Right forelimb (tissue), 1 donor: ENCODE measurements around the gene MMD2.
A peak's percentile ranks its signal among the peaks of the same experiment; 100 is the strongest.

ENCODE experiments used
- DNase-seq: peaks from one replicate; pipeline ENCODE4 v3.0.0-alpha.2; 2018

Gene MMD2

DNA sequence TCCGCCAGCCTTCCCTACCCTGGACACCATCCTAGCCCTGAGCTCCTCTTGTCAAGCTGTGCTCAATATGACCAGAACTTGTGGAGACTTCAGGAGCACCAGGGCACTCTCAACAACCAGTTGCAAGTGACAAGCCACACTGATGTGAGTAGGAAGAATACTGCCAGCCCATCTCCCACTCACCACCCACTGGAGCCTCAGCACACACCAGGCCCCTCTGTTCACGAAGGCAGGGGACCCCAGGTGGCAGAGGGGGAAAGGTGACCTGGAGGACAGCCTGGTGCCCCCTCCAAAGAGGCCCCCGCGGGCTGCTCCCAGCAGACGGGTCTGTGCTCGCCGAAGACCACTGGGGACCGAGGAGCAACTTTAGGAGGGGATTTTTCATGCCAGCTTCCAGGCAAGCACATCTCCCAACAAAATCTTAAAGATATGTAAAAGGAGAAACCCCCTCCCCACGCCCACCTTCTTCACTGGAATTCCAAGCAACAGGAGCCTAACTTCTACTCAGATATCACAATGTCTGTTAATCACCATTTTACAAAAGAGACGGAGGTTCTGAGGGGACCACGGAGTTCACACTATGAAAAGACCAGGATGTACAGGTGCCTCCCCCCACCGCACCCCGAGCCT is 1.0 kb downstream of the MMD2 start:
- no peak for DNase-seq

DNA sequence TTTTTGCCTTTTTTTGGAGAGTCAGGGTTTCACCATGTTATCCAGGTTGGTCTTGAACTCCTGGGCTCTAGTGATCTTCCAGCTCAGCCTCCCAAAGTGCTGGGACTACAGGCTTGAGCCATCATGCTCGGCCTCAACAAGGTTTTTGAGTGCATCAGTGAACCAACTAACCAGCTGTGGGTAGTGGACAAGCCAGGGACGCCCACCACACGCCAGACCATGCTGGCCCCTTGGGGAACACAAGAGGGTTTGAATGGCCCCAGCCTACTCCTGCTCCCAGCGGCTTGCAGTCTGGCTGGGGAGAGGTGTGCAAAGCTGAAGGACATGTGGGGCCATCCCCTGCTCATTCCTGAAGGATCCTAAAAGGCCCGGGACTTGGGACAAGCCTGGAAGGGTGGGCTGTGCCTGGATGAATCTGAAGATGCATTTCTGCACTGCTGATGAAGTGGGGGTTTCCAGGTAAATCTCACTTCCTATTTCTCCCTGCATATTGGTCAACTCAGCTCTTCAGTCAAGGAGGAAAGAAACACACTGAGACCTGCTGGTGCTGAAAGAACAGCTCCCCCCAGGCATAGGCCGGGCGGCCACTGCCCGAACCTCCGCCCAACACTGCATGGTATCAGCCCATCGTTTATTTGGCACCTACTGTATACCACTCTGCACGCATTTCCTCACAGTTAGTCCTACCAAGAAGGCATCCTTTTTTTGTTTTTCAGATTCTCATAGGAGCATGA is 6.9 kb downstream of the MMD2 start:
- no peak for DNase-seq

DNA sequence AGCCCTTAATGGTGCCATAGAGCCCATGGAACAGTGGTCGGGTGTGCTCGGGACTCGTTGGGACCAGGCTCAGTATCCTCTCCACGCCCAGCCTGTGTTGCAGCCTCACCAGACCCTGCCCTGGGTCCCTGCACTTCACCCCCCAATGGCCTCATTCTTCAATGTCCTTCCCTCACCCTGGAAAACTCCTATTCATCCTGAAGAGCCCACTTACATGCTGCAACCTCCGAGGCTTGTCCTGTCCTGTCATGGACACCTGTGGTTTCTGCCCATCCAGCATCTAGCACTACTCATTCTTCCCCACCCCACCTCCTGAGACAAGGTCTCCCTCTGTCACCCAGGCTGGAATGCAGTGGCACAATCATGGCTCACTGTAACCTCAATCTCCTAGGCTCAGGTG is 7.7 kb downstream of the MMD2 start:
- DNase-seq = no peak

DNA sequence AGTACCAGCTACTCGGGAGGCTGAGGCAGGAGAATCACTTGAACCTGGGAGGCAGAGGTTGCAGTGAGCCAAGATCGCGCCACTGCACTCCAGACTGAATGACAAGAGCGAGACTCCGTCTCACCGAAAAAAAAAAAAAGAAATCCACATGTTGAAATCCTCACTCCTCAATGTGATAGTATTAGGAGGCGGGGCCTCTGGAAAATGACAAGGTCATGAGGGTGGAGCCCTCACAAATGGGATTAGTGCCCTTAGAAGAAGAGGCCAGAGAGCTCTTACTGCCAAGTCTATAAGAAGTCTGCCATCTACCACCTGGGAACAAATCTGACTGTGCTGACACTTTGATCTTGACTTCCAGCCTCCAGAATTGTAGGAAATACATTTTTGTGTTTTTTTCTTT is 10.6 kb downstream of the MMD2 start:
- DNase-seq = no peak

DNA sequence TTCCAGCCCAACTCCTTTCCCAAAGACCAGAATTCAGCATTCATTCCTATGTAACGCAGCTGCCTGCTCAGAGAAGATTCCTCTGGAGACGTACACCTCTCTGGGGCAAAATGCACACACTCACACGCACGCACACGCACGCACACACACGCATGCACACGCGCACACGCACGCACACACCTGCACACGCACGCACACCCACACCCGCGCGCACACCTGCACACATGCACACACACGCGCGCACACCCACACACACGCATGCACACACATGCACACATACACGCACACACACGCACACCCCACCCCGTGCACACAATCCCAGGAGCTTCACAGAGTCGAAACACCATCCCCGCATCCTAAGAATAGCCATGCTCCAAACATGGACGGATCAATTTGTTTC is 13.0 kb downstream of the MMD2 start:
- no peak for DNase-seq

DNA sequence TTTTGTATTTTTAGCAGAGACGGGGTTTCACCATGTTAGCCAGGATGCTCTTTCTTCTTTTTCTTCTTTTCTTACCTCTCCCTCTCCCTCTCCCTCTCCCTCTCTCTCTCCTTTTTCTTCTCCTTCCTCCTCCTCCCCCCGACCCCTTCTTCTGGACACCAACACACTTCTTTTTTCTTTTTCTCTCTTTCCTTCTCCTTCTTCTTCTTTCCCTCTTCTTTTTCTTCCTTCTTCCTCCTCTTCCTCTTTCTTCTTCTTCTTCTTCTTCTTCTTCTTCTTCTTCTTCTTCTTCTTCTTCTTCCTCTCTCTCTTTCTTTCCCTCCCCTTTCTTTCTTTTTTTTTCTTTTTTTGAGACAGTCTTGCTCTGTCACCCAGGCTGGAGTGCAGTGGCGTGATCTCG is 14.0 kb downstream of the MMD2 start:
- DNase-seq = no peak

DNA sequence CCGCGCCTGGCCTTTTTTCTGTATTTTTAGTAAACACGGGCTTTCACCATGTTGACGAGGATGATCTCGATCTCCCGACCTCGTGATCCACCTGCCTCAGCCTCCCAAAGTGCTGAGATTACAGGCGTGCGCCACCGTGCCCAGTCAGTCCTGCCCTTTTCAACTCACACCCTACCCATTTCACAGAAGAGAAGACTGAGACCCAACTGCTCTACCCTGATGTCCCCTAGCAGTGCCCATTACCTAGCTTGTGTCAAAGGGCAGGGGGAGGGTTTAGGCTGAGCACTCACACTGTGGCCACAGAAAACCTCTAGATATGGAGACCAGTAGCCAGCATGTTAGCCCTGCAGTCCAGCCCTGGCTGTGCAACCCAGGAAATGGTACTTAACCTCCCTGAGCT is 15.7 kb downstream of the MMD2 start:
- DNase-seq = no peak

DNA sequence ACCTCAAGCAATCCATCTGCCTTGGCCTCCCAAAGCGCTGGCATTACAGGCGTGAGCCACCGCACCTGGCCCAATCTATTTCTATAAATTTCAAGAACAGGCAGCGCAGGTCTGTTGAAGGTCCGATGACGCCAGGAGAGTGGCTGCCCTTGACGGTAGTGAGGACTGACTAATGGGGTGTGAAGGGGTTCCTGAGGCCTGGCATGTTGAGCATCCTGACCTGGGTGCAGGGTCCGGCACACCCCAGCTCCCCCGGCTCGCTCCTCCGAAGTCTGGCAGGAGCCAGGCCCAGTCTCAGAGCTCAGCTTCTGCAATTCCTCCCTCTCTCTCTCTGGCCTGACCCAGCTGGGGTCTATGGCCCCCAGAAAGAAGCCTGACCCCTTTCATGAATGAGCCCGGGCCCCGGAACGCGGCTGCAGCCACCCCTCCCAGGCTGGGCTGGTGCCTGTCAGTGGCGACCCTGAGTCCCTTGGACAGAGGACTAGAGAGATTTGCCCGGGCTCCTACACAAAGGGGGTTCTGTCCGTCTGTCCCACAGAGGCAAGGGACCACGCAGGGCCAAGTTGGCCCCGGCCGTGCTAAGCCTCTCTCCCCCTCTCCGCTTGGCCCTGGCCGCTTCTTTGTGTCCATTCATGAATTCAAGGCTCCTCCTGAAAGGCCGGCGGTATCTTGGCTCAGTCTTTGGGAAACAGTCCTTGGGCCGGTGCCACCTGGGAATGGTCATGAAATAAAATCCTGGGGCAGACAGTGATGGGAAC is 18.8 kb downstream of the MMD2 start:
- no peak for DNase-seq

DNA sequence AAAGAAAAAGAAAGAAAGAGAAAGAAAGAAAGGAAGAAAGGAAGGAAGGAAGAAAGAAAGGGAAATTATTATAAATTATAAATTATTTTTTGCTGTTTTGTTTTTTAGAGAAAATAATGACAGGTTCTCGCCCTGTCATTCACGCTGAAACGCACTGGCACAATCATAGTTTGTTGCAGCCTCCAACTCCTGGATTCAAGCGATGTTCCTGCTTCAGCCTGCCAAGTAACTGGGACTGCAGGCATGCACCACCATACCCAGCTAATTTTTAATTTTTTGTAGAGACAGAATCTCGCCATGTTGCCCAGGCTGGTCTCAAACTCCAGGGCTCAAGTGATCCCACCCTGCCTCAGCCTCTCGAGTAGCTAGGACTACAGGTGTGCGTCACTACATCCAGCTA is 21.6 kb downstream of the MMD2 start:
- DNase-seq = no peak

DNA sequence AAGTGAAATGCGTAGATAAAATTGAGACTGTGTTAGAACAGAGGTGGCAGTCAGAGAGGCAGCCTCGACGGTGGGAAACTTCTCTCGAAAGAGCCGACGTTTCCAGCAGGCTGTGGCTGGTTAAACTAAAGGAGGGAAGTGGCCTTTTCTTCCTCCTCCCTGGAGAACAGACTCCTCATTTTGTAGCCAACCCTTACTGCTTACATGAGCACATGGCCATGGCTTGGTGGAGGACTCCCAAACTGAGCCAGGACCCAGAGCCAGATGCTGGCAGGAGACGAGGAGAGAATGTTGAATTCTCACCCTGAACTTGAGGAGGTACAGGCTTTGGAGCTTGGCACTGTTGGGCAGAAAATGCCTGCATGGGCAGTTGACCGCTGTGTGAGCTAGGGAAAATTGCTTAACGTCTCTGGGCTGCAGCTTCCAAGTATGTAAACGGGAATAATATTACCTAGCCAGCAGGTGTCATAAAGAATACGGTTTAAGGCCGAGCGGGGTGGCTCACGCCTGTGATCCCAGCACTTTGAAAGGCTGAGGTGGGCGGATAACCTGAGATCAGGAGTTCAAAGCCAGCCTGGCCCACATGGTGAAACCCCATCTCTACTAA is 24.5 kb downstream of the MMD2 start:
- no peak for DNase-seq

DNA sequence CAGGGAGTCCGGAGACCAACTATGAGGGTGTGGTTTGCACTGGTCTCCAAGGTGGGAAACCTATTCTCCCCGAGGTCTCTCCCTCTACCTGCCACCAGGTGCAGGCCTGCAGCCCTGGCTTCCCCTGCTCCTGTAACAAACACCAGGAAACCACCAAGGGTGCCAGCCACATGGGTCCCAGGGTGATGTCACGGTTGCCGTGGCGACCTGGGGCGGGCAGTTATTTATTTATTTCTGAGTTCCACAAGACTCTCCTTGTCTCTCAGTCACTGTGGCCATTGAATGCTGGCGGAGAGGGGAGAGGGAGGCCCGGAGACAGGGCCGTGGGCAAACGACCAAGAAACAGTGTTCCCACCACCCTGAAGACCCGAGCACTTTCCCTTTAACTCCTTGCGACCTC is 27.0 kb downstream of the MMD2 start:
- peak; percentile 65 for DNase-seq

DNA sequence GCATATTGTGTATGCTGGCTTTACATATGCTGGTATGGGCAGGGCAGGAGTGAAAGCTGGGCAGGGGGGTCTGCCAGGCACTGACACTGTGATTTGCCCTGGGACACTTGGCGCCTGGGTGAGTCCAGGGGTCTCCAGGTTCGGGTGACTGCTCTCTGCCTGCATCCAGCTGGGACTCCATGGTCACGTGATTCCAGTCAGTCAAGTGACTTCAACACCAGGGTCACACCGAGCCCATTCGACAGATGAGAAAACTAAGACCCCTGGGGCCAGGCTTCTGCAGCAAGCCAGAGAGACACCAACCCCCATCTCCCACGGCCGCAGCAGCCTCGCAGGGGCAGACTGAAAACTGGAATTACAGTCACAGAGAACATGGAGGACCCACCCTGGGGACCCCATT is 30.0 kb downstream of the MMD2 start:
- DNase-seq = no peak

DNA sequence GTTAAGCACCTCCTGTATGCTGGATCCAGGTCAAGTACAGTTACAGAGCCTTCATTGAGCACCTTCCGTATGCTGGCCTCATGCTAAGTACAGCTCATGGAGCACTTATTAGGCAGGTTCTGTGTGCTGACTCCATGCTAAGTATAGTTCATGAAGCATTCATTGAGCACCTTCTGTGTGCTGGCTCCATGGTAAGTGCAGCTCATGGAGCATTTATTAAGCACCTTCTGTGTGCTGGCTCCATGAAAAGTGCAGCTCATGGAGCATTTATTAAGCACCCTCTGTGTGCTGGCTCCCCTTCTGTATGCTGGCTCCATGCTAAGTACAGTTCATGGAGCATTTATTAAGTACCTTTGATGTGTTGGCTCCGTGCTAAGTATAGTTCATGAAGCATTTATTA is 30.5 kb downstream of the MMD2 start:
- DNase-seq = no peak

DNA sequence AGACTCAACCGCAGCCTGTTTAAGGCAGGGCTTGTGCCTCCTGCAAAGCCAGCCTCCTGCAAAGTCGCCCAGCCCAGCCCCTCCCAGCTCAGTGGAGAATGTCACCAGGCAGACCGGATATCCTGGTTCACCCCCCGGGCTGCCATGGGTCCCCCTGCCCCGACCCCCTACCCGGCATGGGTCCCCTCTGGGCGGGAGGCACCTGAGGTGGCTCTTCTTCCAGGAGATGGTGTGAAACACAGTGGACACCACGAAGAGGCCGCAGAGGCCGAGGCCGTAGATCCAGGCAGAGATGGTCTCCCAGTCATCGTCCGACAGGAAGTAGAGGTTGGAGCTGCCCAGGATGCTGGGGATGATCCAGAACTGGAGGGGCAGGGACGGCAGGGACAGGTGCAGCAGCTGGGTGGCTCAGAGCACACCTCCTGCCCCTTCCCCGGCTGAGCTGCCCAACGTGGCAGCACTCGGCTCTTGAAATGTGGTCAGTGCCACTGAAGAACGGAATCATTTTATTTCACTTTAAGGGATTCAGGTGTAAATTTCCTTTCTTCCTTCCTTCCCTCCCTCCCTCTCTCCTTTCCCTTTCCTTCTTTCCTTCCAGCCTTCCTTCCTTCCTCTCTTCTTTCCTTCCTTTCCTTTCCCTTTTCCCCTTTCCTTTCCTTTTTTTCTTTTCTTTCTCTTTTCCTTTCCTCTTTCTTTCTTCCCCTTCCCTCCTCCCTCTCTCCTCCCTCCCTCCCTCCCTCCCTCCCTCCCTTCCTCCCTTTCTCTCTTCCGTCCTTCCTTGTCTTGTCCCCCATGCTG is 38.8 kb downstream of the MMD2 start:
- DNase-seq = no peak

DNA sequence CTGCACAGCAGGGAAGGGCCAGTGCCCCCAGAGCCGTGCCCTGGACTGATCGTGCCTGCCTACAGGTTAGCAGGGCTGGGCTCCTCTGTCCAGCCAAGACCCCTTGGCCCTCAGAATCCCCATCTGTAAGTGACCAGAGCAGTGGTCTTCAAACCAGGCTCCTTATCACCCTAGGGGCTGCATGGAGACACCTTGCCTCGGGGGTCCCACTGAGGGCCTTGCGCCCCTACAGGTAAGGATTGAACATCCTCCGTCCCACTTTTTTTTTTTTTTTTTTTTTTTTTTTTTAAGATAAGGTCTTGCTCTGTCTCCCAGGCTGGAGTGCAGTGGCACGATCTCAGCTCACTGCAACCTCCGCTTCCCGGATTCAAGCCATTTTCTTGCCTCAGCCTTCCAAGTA is 42.9 kb downstream of the MMD2 start:
- DNase-seq = no peak

DNA sequence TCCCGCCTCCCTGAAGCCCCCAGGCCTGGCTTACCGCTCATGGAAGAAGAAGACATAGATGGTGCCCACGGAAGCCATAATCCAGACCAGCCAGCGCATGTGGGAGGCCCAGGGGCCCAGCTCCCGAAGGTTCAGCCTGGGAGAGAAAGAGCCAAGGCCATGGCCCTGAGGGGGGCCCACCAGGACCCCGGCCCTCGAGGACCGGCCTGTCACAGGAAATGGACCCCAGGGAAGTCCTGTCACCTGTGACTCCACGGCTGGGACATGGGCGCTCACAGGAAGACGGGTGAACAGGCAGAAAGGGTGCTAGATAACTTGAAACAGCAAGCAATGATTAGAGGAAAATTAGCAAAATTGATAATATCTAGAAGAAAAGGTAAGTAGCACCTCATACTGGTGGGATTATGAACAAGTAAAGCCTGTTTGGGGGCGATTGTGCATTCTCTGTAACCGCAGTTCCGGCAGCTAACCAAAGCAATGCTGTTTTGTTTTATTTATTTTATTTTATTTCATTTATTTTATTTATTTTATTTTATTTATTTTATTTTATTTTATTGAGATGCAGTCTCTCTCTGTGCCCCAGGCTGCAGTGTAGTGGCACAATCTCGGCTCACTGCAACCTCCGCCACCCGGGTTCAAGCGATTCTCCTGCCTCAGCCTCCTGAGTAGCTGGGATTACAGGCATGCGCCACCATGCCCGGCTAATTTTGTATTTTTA is 47.7 kb downstream of the MMD2 start:
- no peak for DNase-seq

DNA sequence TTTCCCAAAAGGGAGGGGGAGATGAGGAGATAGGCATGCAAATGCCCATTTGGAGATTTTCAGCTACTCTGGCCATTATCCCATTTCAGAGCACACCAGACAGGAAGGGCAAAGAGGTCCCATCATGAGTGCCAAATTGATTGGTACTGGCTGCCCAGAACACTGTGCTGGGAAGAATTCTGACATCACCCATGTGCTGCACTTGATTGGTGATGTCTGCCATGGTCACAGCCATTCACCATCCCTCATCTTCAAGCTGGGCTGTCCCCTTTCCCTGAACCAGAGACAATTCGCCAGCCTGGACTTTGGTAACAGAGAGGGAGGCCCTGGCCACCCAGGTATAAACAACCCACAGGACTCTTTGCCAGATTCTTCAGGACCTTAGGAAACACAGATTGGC is 52.3 kb downstream of the MMD2 start:
- DNase-seq = no peak

DNA sequence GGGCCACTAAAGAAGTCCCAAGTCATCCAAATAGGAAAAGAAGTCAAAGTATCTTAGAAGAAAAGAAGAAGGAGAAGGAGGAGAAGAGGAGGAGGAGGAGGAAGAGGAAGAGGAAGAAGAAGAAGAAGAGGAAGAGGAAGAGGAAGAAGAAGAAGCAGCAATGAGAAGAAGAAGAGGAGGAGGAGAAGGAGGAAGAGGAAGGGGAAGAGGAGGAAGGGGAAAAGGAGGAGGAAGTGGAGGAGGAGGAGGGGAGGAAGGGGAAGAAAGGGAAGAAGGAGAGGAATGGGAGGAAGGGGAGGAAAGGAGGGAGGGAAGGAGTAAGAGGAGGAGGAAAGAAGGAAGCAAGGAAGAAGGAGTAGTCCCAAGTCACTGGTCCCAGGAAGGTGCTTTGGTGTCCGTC is 53.8 kb downstream of the MMD2 start:
- no peak for DNase-seq

DNA sequence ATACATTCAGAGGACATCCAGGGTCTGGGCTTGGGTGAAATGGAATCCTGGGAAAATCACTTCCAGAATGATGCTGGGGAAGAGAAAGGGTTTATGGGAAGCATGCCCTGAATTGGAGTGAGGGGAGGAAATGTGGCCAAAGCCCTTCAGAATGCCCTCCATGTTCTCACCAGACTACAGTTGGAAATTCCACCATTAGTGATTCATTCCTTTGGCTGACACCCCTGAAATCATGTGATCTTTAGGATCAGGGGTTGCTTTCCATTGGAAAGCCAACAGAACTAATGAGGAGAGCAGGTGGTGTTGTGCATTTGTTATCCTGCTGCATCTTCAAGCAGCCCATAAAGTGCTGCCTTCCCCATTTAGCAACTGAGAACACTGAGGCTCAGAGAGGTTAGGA is 54.6 kb downstream of the MMD2 start:
- no peak for DNase-seq

DNA sequence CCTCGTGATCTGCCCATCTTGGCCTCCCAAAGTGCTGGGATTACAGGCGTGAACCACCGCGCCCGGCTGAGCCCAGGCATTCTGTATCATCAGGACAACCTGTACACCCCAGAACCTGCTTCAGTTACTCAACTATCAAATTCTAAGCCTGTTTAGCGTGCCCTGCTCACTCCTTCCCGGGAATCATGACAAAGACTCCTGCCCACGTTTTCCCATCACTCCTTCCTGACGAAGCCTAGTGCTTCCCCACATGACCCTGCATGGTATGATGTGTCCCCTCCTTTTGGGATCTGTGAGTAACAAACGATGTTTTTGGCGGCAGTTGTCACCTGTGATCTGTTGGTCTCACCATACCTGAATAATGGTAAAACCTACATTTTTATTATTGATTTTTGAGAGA is 63.2 kb downstream of the MMD2 start:
- no peak for DNase-seq

DNA sequence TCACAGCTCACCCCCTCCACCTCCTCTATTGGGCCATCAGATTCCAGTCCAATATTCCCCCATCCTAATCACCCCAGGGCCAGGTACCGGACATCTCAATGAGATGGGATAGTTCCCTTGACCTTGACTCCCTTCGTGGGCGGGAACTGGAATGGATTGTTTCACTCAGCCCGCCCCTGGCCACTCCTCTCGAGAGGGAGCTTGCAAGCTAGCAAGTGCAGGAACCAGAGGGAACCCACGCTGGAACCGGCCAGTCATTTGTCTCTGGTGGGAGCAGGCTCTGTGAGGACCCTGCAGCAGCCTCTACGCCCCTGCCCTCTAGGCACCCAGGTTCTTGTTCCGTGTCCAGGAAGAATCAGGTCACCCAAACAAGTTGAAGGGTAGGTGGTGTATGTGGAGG is 64.5 kb downstream of the MMD2 start:
- no peak for DNase-seq

DNA sequence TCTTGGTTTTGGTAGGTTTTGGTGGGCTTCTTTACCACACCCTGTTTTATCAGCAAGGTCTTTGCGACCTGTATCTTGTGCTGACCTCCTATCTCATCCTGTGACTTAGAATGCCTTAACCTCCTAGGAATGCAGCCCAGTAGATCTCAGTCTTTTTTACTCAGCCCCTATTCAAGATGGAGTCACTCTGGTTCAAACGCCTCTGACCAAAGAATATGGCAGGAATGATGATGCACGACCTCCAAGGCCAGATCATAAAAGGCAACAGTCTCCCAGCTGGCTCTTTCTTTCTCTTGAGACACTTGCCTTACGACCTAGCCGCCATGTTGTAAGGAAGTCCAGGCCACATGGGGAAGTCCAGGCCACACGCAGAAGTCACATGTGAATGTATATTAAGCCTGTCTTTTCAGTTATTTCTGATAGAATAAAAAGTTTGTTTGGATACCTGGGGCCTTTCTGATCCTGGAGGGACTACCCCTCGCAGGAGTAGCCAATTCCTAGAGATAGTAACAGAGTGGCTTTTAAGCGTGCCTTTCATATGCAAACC is 65.0 kb downstream of the MMD2 start:
- no peak for DNase-seq
